Esophagus squamous epithelium (tissue), 5 donors: Measurements from ENCODE around the gene THBS3. TPM values are rescaled to one million over a fixed set of nuclear protein-coding genes. Genes with fewer than 3 reads are reported as not detected.

Experiments
- DNase-seq: peaks from one replicate; lab custom pipeline; 2025; lab: John Stamatoyannopoulos, UW
- H3K27ac ChIP-seq, 4 donors: fragments of 200-600 bp; sonication (generic); one replicate each; pipeline ENCODE4 v1.5.1; 2016 to 2019; ENCODE audit warnings: mild to moderate bottlenecking in 1 of 4
- H3K27me3 ChIP-seq, 4 donors: fragments of 200-600 bp; sonication (generic); 1 replicate in 3 of 4; 2 replicates in 1 of 4; pipeline versions ENCODE4 v1.5.1 to v1.6.0; 2017 to 2021; ENCODE audit warnings: antibody characterized with exemption in 1 of 4
- H3K36me3 ChIP-seq, 3 donors: fragments of 200-600 bp; sonication (generic); one replicate each; pipeline ENCODE4 v1.5.1; 2016 to 2019
- H3K4me1 ChIP-seq, 3 donors: fragments of 200-600 bp; sonication (generic); one replicate each; pipeline ENCODE4 v1.5.1; 2017 to 2019
- H3K4me3 ChIP-seq, 4 donors: fragments of 200-600 bp; sonication (generic); 1 replicate in 3 of 4; 2 replicates in 1 of 4; pipeline ENCODE4 v1.5.1; 2016 to 2019; ENCODE audit warnings: mild to moderate bottlenecking in 2 of 4, moderate library complexity in 1 of 4
- H3K9me3 ChIP-seq, 3 donors: fragments of 200-600 bp; sonication (generic); one replicate each; pipeline ENCODE4 v1.5.1; 2016 to 2019
- POLR2A ChIP-seq, 4 donors: fragments of 450-650 bp; IDR thresholded peaks; one replicate each; pipeline ENCODE4 v1.6.1; 2017; ENCODE audit warnings: antibody characterized with exemption in 4 of 4, mild to moderate bottlenecking in 4 of 4, moderate library complexity in 3 of 4
- WGBS, 2 donors: methylation state at CpG; one replicate each; pipeline ENCODE4 v1.1.5; 2018; 5-methylcytosine and 5-hydroxymethylcytosine counted together
- intact Hi-C: fragments of 100-400 bp; cut with DNase I; formaldehyde crosslinking; loops from one replicate; pipeline ENCODE4 v1.15.0; 2022
- total RNA-seq, 4 donors: library from RNA; depleted of rRNA; stranded (reverse); fragments of >200 nt; gene quantifications; one replicate each; pipeline ENCODE4 v1.1.0, GENCODE V29; 2016
- TF ChIP-seq, protein P1 (sequence below), 6 experiments: fragments of 450-650 bp in 4 of 6; fragments of 200-600 bp in 2 of 6; sonication (generic) in 2 of 6; IDR thresholded peaks; one replicate each; pipeline ENCODE4 v1.5.1; 2016 to 2019; ENCODE audit warnings: antibody characterized with exemption in 6 of 6, mild to moderate bottlenecking in 4 of 6, moderate library complexity in 4 of 6
- donor health status: DM: yes; HTN: yes; CAD: no.

The THBS3 gene
- total RNA-seq, 4 donors from 2014 or later = 8.7 to 18.5 (median 11.1) TPM

DNA sequence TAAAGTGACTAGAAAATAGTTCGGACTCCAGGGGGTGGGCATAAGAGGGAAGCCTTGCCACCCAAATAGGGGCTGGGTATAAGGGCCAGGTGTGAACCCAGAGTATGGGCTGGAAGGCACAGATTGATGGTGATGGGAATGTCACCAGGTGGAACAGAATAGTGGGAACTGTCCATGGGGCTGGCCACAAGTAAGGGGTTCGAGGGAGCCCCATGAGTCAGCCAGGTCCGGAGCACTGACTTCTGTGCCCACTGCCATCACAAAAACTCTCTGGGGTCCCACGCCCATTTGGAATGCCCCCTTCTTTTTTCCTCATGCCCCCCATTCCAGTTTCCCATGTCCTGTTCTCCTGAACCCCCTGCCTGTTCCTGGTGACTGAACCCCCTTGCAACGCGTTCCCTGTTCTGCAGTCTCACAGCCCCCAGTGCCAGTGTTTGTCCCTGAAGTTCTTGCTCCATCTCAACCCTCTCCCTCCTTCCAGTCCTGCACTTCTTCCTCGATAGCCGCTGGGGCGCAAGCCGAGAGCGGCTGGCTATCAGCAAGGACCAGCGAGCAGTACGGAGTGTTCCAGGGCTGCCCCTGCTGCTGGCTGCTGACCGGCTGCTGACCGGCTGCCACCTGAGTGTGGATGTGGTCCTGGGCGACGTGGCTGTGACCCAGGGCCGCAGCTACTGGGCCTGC lies 26.2 kb downstream of the THBS3 start:
- DNase-seq = no peak
- Histone ChIP-seq H3K4me3 (no peak overlapping the region), H3K27me3 (no peaks in the 10 kb centered on the region), H3K9me3 (no peaks in the 10 kb centered on the region), H3K36me3 (no peaks in the 10 kb centered on the region), H3K4me1 (peaks cover 10 to 52% (median 22%) of the 10 kb centered on the region in 3 donors), H3K27ac (no peak overlapping the region)
- no peak for TF ChIP-seq POLR2A (IDR thresholded peaks at IDR 0.05)
- intact Hi-C loops = no loop called here
- WGBS, 2 donors = 85 to 92% methylated on average over 8 to 13 of the region's 18 CpGs

DNA sequence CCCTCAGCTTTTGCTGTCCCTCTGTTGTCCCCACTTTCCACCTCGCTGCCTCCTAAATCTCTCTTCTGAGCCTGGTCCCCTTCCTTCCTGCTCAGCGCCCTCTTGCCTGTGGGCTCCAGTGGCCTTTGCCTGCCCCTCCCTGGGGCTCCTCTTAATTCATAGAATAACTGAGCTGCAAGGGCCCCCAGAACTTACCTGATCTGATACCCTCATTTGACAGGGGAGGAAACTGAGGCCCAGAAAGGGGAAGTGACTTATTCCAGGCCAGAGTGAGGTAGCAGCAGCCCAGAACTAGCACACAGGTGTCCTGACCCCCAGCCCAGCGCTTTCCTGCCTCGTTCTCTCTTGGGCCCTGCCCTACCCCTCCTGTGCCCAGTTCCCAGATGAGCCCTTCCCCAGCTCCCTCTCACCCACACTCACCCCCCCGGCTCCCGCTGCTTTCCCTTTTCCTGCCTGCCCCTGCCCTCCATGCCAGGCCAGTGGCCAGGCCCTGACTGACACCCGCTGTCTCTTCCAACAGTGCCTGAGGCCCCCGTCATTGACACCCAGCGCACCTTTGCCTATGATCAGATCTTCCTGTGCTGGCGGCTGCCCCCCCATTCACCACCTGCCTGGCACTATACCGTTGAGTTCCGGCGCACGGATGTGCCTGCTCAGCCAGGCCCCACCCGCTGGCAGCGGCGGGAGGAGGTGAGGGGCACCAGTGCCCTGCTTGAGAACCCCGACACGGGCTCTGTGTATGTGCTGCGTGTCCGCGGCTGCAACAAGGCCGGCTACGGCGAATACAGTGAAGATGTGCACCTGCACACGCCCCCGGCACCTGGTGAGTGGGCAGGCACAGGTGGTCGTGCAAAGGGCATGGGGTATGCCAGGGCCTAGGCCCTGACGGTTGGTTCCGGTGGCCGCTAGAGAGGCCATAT lies 28.3 kb downstream of the THBS3 start:
- Histone ChIP-seq H3K4me3 (no peak overlapping the region), H3K27me3 (peaks cover 0 to 17% (median 0%) of the 10 kb centered on the region in 4 donors), H3K4me1 (peaks cover 12 to 42% (median 14%) of the 10 kb centered on the region in 3 donors), H3K36me3 (no peaks in the 10 kb centered on the region), H3K9me3 (no peaks in the 10 kb centered on the region), H3K27ac (peak overlapping the region in 1 of 4 donors; percentile 15)
- 80 to 91% methylated on average over 13 to 28 of the region's 31 CpGs for WGBS, 2 donors
- intact Hi-C loops = no loop called here
- no peak for DNase-seq
- TF ChIP-seq, protein P1, sequence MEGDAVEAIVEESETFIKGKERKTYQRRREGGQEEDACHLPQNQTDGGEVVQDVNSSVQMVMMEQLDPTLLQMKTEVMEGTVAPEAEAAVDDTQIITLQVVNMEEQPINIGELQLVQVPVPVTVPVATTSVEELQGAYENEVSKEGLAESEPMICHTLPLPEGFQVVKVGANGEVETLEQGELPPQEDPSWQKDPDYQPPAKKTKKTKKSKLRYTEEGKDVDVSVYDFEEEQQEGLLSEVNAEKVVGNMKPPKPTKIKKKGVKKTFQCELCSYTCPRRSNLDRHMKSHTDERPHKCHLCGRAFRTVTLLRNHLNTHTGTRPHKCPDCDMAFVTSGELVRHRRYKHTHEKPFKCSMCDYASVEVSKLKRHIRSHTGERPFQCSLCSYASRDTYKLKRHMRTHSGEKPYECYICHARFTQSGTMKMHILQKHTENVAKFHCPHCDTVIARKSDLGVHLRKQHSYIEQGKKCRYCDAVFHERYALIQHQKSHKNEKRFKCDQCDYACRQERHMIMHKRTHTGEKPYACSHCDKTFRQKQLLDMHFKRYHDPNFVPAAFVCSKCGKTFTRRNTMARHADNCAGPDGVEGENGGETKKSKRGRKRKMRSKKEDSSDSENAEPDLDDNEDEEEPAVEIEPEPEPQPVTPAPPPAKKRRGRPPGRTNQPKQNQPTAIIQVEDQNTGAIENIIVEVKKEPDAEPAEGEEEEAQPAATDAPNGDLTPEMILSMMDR (IDR thresholded peaks at IDR 0.05) = no peak
- no peak for TF ChIP-seq POLR2A (IDR thresholded peaks at IDR 0.05)

DNA sequence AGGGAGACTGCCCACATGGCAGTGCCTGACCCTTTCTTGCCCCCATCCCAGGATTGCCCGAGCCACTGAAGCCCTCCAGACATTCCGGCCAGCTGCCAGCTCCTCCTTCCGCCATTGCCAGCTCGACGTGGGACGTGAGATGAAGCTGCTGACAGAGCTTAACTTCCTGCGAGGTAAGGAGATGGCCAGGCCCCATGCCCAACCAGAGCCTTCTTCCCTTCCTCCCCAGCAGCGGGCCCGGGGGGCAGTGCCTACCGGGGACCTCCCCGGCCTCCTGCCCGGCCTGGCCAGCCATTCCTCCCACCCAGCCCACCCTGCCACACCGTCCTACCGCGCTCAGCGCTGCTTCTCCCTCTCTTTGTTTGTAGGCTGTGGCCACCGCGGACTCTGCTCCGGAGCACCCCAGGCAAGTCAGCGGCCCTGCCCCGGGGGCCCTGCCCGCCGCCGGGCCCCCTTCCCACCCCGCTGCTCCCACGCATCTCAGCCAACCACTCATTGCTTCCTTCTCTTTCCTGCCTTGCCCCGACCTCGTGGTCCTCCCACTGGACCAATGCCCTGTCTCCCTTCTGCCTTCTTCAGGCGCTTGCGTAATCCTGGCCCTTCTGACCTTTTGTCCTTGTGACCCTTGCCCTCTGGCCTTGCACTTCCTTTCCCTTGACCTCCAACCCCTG lies 29.1 kb downstream of the THBS3 start:
- peaks cover 19 to 44% (median 22%) of the 10 kb centered on the region in 3 donors for H3K4me1 ChIP-seq
- DNase-seq = no peak
- intact Hi-C loops = no loop called here
- H3K36me3 ChIP-seq = no peaks in the 10 kb centered on the region
- TF ChIP-seq POLR2A (IDR thresholded peaks at IDR 0.05) = no peak
- TF ChIP-seq, protein P1 (IDR thresholded peaks at IDR 0.05) = no peak
- H3K9me3 ChIP-seq = no peaks in the 10 kb centered on the region
- H3K4me3 ChIP-seq = peak overlapping the region in 2 of 4 donors; percentile 18 to 24
- 81 to 87% methylated on average over 16 to 20 of the region's 30 CpGs for WGBS, 2 donors
- peak overlapping the region in 2 of 4 donors; percentile 39 to 44 for H3K27ac ChIP-seq
- peaks cover 0 to 25% (median 0%) of the 10 kb centered on the region in 4 donors for H3K27me3 ChIP-seq

DNA sequence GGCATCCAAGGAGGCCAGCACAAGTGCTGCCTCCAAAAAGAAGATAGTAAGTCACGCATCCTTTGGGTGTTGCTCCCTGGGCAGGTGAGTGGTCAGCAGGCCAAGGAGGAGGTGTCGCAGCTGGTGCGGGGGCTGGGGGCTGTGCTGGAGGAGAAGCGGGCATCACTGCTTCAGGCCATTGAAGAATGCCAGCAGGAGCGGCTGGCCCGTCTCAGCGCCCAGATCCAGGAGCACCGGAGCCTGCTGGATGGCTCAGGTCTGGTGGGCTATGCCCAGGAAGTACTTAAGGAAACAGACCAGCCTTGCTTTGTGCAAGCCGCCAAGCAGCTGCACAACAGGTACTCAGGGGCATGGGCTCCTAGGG lies 29.8 kb downstream of the THBS3 start:
- DNase-seq = no peak
- intact Hi-C loops = no loop called here

More for the DNA sequence above, 29.8 kb downstream of the THBS3 start:
- H3K4me1 ChIP-seq = peaks cover 22 to 48% (median 25%) of the 10 kb centered on the region in 3 donors
- no peak for TF ChIP-seq POLR2A (IDR thresholded peaks at IDR 0.05)
- TF ChIP-seq, protein P1 (IDR thresholded peaks at IDR 0.05) = no peak
- WGBS, 2 donors = no CpG with 5 or more reads among the region's 9 CpGs
- no peak overlapping the region for H3K4me3 ChIP-seq
- H3K9me3 ChIP-seq = no peaks in the 10 kb centered on the region
- H3K27me3 ChIP-seq = peaks cover 0 to 27% (median 0%) of the 10 kb centered on the region in 4 donors
- no peaks in the 10 kb centered on the region for H3K36me3 ChIP-seq
- peak overlapping the region in 3 of 4 donors; percentile 39 to 73 (median 73) for H3K27ac ChIP-seq
